Small intestine (tissue), 7 donors: ENCODE measurements around the gene VPS37B. TPM values are rescaled to one million over a fixed set of nuclear protein-coding genes. Genes with fewer than 3 reads are reported as not detected.
A peak's percentile ranks its signal among the peaks of the same experiment; 100 is the strongest.

Source experiments
- DNase-seq, 2 donors: peaks; one replicate each; pipeline versions ENCODE4 v3.0.0 to v3.0.0-alpha.2; 2013
- FAIRE-seq: peaks from 2 replicates; lab custom pipeline; 2012; peaks lifted over from hg19 to GRCh38; lab: Jason Lieb, UNC
- H3K27ac ChIP-seq, 3 donors: one replicate each; pipeline ENCODE4 v1.5.1; 2013; ENCODE audit warnings: low read length in 2 of 3, mild to moderate bottlenecking in 2 of 3, control low read depth in 1 of 3, inconsistent platforms in 1 of 3, low read depth in 1 of 3, moderate library complexity in 1 of 3
- H3K27me3 ChIP-seq, 3 donors: one replicate each; pipeline ENCODE4 v1.6.1; 2013; ENCODE audit warnings: low read length in 3 of 3, inconsistent platforms in 1 of 3; ENCODE audit not compliant: control insufficient read depth in 3 of 3, insufficient read depth in 3 of 3
- H3K36me3 ChIP-seq, 3 donors: one replicate each; pipeline ENCODE4 v1.6.1; 2013; ENCODE audit warnings: low read length in 3 of 3, inconsistent platforms in 1 of 3, low read depth in 1 of 3, mild to moderate bottlenecking in 1 of 3, moderate library complexity in 1 of 3; ENCODE audit not compliant: control insufficient read depth in 3 of 3, insufficient read depth in 2 of 3
- H3K4me1 ChIP-seq, 3 donors: one replicate each; pipeline ENCODE4 v1.6.1; 2013; ENCODE audit warnings: low read length in 2 of 3, inconsistent platforms in 1 of 3, low read depth in 1 of 3, mild to moderate bottlenecking in 1 of 3, moderate library complexity in 1 of 3; ENCODE audit not compliant: control insufficient read depth in 3 of 3, insufficient read depth in 2 of 3
- H3K4me3 ChIP-seq, 3 donors: one replicate each; pipeline ENCODE4 v1.5.1; 2013; ENCODE audit warnings: low read length in 3 of 3, control low read depth in 1 of 3, inconsistent platforms in 1 of 3, low read depth in 1 of 3, mild to moderate bottlenecking in 1 of 3, moderate library complexity in 1 of 3
- H3K9me3 ChIP-seq, 2 donors: one replicate each; pipeline ENCODE4 v1.6.1; 2013; ENCODE audit warnings: low read depth in 1 of 2, low read length in 1 of 2; ENCODE audit not compliant: control insufficient read depth in 2 of 2, insufficient read depth in 1 of 2
- WGBS, 3 donors: extraction: QIAGEN DNeasy Blood & Tissue Kit; methylation state at CpG; one replicate each; pipeline ENCODE4 v1.1.7; 2013; 5-methylcytosine and 5-hydroxymethylcytosine counted together
- polyA plus RNA-seq, 4 donors: library from polyadenylated mRNA; stranded (reverse) in 3 of 4; unstranded in 1 of 4; fragments of 200-250 nt in 3 of 4; fragments of 120-200 nt in 1 of 4; gene quantifications; one replicate each; pipeline versions ENCODE4 v1.2.1 to v1.2.3, GENCODE V29; 2013
- donor health status: healthy with polysubstance abuse.
- donor health status: control.
- donor health status: control.
- donor health status: Bipolar disorder and iron deficiency.
- donor health status: healthy.

Gene VPS37B
- polyA plus RNA-seq, 4 donors, result 22.8 to 31.4 (median 25.1) TPM

- Histone ChIP-seq H3K4me3 (no peak overlapping the region), H3K9me3 (no peaks in the 10 kb centered on the region), H3K27ac (peak overlapping the region; percentile 63 to 94 (median 63)), H3K27me3 (no peaks in the 10 kb centered on the region), H3K36me3 (peaks cover 10 to 90% (median 11%) of the 10 kb centered on the region in 3 donors), H3K4me1 (peaks cover 0 to 23% (median 5%) of the 10 kb centered on the region in 3 donors)
- FAIRE-seq (no peak), DNase-seq (peak; percentile 92 to 98)
- WGBS, 3 donors, result 24 to 52% (median 47%) methylated on average over 11 to 12 of the region's 12 CpGs
These were observed 32.8 kb downstream of the VPS37B start for GRCh38 chr12:122862872-122863701.

- no peaks in the 10 kb centered on the region for H3K27me3 ChIP-seq
- DNase-seq (no peak), FAIRE-seq (no peak)
- no peak overlapping the region for H3K4me3 ChIP-seq
- H3K4me1 ChIP-seq, result peaks cover 0 to 23% (median 5%) of the 10 kb centered on the region in 3 donors
- no peaks in the 10 kb centered on the region for H3K9me3 ChIP-seq
- WGBS, 3 donors, result 51 to 64% (median 61%) methylated on average over 20 of the region's 20 CpGs
- H3K27ac ChIP-seq, result peak overlapping the region; percentile 75 to 87 (median 87)
- peaks cover 8 to 85% (median 8%) of the 10 kb centered on the region in 3 donors for H3K36me3 ChIP-seq
These were observed 33.8 kb downstream of the VPS37B start for GRCh38 chr12:122862110-122862634.

DNA sequence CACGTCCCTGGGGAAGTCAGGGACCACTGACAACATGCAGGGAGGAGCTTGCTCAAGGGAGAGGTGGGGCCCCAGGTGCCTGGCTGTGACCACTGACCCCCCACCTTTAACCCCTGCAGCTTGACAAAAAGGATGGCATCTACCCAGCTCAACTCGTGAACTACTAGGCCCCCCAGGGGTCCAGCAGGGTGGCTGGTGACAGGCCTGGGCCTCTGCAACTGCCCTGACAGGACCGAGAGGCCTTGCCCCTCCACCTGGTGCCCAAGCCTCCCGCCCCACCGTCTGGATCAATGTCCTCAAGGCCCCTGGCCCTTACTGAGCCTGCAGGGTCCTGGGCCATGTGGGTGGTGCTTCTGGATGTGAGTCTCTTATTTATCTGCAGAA, 34.3 kb downstream of the VPS37B start:
- Histone ChIP-seq H3K27me3 (no peaks in the 10 kb centered on the region), H3K9me3 (no peaks in the 10 kb centered on the region), H3K27ac (peak overlapping the region in 1 of 3 donors; percentile 87), H3K4me1 (peaks cover 0 to 23% (median 5%) of the 10 kb centered on the region in 3 donors), H3K4me3 (no peak overlapping the region), H3K36me3 (peaks cover 4 to 84% (median 14%) of the 10 kb centered on the region in 3 donors)
- FAIRE-seq (no peak), DNase-seq (no peak)
- 70 to 77% (median 73%) methylated on average over 5 of the region's 5 CpGs for WGBS, 3 donors

GRCh38 chr12:122860854-122861586, 34.9 kb downstream of the VPS37B start:
- Histone ChIP-seq H3K27me3 (no peaks in the 10 kb centered on the region), H3K4me1 (peaks cover 0 to 20% (median 5%) of the 10 kb centered on the region in 3 donors), H3K4me3 (no peak overlapping the region), H3K36me3 (peaks cover 0 to 84% (median 20%) of the 10 kb centered on the region in 3 donors), H3K27ac (peak overlapping the region in 1 of 3 donors; percentile 87), H3K9me3 (no peaks in the 10 kb centered on the region)
- FAIRE-seq (no peak), DNase-seq (no peak)
- 82 to 87% (median 82%) methylated on average over 22 to 23 of the region's 23 CpGs for WGBS, 3 donors

GRCh38 chr12:122860040-122860853, 35.7 kb downstream of the VPS37B start:
- no peaks in the 10 kb centered on the region for H3K9me3 ChIP-seq
- WGBS, 3 donors, result 35 to 43% (median 37%) methylated on average over 25 to 28 of the region's 28 CpGs
- peak overlapping the region in 1 of 3 donors; percentile 45 for H3K27ac ChIP-seq
- H3K27me3 ChIP-seq, result no peaks in the 10 kb centered on the region
- H3K36me3 ChIP-seq, result peaks cover 3 to 84% (median 21%) of the 10 kb centered on the region in 3 donors
- DNase-seq (peak; percentile 80 to 84), FAIRE-seq (no peak)
- H3K4me1 ChIP-seq, result peaks cover 0 to 16% (median 5%) of the 10 kb centered on the region in 3 donors
- no peak overlapping the region for H3K4me3 ChIP-seq

- 83 to 86% (median 84%) methylated on average over 25 to 26 of the region's 26 CpGs for WGBS, 3 donors
These were observed 36.5 kb downstream of the VPS37B start for GRCh38 chr12:122859303-122860039.

DNA sequence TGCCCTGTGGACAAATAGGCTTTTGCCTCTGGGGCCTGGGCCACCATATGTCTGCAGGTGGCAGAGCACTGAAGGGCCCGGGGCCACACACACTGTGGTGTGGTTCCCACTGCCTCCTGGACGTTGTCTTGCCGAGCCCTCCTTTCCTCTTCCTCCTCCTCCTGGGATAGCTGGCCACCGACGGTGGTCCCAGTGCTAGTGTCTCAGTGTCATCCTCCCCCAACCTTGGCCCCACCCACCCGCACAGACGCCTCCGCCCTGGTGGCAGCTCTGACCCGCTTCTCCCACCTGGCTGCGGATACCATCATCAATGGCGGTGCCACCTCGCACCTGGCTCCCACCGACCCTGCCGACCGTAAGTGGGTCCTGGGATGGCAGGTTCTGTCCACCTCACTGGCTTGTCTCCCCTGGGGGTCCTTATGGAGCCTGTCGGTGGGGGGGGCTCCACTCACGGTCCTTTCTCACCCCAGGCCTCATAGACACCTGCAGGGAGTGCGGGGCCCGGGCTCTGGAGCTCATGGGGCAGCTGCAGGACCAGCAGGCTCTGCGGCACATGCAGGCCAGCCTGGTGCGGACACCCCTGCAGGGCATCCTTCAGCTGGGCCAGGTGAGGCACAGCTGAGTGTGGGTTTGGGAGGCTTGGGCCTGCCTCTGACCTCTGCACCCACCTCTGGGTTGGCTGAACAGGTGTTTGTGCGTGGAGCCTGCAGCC, 37.2 kb downstream of the VPS37B start:
- DNase-seq (no peak), FAIRE-seq (no peak)
- peaks cover 6 to 87% (median 32%) of the 10 kb centered on the region in 3 donors for H3K36me3 ChIP-seq
- no peaks in the 10 kb centered on the region for H3K9me3 ChIP-seq
- no peaks in the 10 kb centered on the region for H3K27me3 ChIP-seq
- H3K4me3 ChIP-seq, result no peak overlapping the region
- H3K27ac ChIP-seq, result no peak overlapping the region
- WGBS, 3 donors, result 82 to 90% (median 88%) methylated on average over 22 of the region's 22 CpGs
- peaks cover 0 to 15% (median 5%) of the 10 kb centered on the region in 3 donors for H3K4me1 ChIP-seq

More at GRCh38 chr12:122859303-122860039, 36.5 kb downstream of the VPS37B start:
- Histone ChIP-seq H3K27ac (no peak overlapping the region), H3K4me1 (peaks cover 0 to 16% (median 5%) of the 10 kb centered on the region in 3 donors), H3K4me3 (no peak overlapping the region), H3K9me3 (no peaks in the 10 kb centered on the region), H3K27me3 (no peaks in the 10 kb centered on the region), H3K36me3 (peaks cover 6 to 84% (median 27%) of the 10 kb centered on the region in 3 donors)
- FAIRE-seq, result no peak
- no peak for DNase-seq
